Stomach smooth muscle (tissue), 2 donors: ENCODE measurements around the gene EIF4ENIF1.
A peak's percentile ranks its signal among the peaks of the same experiment; 100 is the strongest.
"Not testable (repeated sequence)": the region's sequence is repeated elsewhere in the genome, so short reads cannot be mapped to it uniquely, and the experiment has no call there.

Source experiments
- H3K27ac ChIP-seq: one replicate; pipeline ENCODE4 v1.7.0; 2013; ENCODE audit warnings: mild to moderate bottlenecking, low read length, inconsistent platforms
- H3K27me3 ChIP-seq, 2 donors: one replicate each; pipeline ENCODE4 v1.7.0; 2013; ENCODE audit warnings: low read length in 2 of 2; ENCODE audit not compliant: insufficient read depth in 2 of 2, control insufficient read depth in 1 of 2
- H3K36me3 ChIP-seq, 2 donors: one replicate each; pipeline ENCODE4 v1.7.0; 2013; ENCODE audit warnings: low read length in 2 of 2; ENCODE audit not compliant: control insufficient read depth in 2 of 2, insufficient read depth in 2 of 2
- H3K4me1 ChIP-seq: one replicate; pipeline ENCODE4 v1.7.0; 2013; ENCODE audit warnings: low read length; ENCODE audit not compliant: control insufficient read depth, insufficient read depth
- H3K4me3 ChIP-seq, 2 donors: one replicate each; pipeline ENCODE4 v1.7.0; 2013; ENCODE audit warnings: low read length in 2 of 2
- H3K9ac ChIP-seq, 2 donors: one replicate each; pipeline ENCODE4 v1.7.0; 2013; ENCODE audit warnings: low read length in 2 of 2, mild to moderate bottlenecking in 1 of 2
- H3K9me3 ChIP-seq, 2 donors: one replicate each; pipeline ENCODE4 v1.7.0; 2013; ENCODE audit warnings: low read length in 2 of 2; ENCODE audit not compliant: control insufficient read depth in 2 of 2
- donor health status: healthy.
- donor health status: Pancreatic carcinoma.

Gene EIF4ENIF1

DNA sequence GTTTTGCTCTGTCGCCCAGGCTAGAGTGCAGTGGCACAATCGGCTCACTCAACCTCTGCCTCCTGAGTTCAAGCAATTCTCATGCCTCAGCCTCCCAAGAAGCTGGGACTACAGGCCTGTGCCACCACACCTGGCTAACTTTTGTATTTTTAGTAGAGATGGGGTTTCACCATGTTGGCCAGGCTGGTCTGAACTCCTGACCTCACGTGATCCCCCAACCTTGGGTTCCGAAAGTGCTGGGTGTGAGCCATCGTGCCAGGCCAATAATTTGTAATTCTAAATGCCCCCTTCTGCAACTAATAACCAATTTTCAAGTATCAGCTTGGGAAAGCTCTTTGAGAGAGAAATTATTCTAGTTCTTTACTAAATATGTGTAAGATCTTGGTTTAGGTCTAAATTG lies 3.7 kb upstream of the EIF4ENIF1 start:
- H3K27me3 ChIP-seq, H3K9ac ChIP-seq, H3K36me3 ChIP-seq, H3K9me3 ChIP-seq, H3K4me3 ChIP-seq, H3K27ac ChIP-seq: not testable (repeated sequence)
- H3K4me1 ChIP-seq, result peaks cover 33% of the 10 kb centered on the region

DNA sequence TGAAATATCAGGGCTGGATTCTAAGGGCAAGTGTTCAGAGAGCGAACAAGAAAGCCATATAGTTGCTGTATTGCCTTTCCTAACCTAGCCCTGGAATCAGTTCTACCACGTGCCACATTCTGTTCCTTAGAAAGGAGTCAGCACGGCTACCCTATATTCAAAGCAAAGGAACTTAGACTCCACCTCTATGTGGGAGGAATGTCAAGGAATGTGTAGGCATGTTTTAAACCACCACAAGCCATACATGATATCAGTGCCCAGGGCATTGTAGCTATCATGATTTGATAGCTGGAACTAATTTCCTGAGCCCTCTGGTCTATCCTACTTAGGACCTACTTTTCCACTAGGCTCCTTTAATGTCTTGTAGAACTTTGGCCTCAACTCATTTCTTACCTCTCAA lies 2.5 kb upstream of the EIF4ENIF1 start:
- Histone ChIP-seq H3K4me1 (peaks cover 35% of the 10 kb centered on the region), H3K36me3 (peaks cover 1 to 2% of the 10 kb centered on the region in 2 donors), H3K9ac (no peak overlapping the region), H3K27ac (no peak overlapping the region), H3K4me3 (no peak overlapping the region), H3K27me3 (no peaks in the 10 kb centered on the region), H3K9me3 (no peaks in the 10 kb centered on the region)

DNA sequence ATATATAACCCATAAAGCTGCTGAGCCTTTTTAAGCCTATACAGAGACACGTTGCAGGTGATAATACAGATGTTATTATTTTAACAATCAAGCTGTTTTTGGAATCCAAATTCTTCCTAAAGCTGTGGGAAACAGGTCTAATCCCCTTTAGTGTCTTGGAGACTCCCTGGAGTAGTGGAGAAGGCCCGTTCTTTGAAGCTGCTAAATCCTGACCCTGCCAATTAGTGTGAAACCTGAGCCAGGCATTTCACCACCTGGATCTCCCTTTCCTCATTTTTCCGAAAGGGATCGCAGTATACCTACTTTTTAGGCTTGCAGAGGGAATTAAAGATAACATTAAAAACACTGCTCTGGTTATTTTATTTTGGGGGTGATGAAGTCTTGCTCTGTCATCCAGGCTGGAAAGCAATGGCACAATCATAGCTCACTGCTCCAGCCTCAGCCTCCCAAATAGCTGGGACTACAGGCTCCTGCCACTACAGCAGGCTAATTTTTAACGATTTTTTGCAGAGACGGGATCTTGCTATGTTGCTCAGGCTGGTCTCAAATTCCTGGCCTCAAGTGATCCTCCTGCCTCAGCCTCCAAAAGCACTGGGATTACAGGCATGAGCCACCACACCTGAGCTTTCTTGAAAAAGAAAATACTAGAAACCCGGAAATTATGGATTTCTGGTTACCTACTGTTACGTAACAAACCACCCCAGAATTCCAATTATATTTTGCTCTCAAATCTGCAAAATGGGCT lies 1.7 kb upstream of the EIF4ENIF1 start:
- H3K27me3 ChIP-seq, result no peaks in the 10 kb centered on the region
- H3K9ac ChIP-seq, result peak overlapping the region; percentile 77 to 88
- peaks cover 30% of the 10 kb centered on the region for H3K4me1 ChIP-seq
- peak overlapping the region; percentile 89 for H3K27ac ChIP-seq
- peak overlapping the region; percentile 81 to 94 for H3K4me3 ChIP-seq
- no peaks in the 10 kb centered on the region for H3K9me3 ChIP-seq
- H3K36me3 ChIP-seq, result peaks cover 2 to 3% of the 10 kb centered on the region in 2 donors

DNA sequence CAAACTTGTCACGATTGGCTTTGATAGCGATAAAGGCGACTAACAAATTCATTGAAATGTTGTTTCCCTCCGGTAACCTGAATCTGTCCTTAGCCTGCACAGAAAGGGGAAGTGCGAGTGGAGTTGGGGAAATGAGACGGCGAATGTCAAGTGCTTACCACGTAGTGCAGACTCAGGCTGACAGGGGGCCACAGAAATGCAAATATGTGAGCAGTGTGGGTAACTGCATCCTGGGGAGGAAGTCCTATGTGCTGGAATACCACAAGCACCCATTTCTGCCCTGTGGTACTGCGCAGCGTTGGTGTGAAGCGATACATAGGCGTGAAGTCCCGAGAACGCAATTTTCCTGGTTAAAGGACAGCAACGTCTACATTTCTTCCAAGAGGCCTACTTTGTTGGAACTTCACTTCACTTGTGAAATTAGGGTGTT lies 869 bp upstream of the EIF4ENIF1 start:
- no peaks in the 10 kb centered on the region for H3K27me3 ChIP-seq
- peak overlapping the region; percentile 77 to 88 for H3K9ac ChIP-seq

DNA sequence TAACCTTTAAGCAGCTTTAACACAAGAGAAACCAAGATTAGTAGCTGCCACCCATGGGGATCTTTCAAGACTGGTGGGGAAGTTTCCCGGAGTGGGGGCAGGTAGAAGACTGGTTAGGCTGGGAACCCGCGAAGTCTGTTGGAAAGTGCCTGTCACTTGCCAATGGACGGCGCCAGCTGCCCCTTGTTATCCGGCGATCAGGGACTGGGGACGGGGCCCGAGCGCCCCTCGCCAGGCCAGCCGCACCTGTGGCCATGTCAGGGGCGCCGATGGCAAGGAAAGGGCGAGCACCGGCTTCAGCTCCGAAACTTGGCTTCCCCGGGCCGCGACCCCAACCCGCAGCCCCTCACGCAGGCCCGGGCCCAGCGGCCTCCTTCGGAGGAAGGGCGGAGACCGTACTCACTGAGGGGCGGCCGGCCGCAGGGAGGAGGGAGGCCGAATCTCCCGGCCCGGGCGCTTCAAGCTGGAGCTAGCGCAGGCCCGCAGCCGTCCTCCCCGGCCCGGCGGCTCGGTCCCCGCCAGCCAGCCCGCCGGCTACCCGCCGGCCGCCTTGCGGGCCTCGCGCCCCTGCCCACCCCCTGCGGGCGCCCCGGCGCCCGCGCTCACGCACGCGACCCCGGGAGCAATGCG lies 539 bp downstream of the EIF4ENIF1 start:
- H3K9ac ChIP-seq, result peak overlapping the region; percentile 77 to 78

More for the DNA sequence above, 869 bp upstream of the EIF4ENIF1 start:
- H3K36me3 ChIP-seq, result peaks cover 2 to 3% of the 10 kb centered on the region in 2 donors
- peak overlapping the region; percentile 81 to 94 for H3K4me3 ChIP-seq
- H3K27ac ChIP-seq, result peak overlapping the region; percentile 89
- H3K9me3 ChIP-seq, result no peaks in the 10 kb centered on the region
- peaks cover 30% of the 10 kb centered on the region for H3K4me1 ChIP-seq

DNA sequence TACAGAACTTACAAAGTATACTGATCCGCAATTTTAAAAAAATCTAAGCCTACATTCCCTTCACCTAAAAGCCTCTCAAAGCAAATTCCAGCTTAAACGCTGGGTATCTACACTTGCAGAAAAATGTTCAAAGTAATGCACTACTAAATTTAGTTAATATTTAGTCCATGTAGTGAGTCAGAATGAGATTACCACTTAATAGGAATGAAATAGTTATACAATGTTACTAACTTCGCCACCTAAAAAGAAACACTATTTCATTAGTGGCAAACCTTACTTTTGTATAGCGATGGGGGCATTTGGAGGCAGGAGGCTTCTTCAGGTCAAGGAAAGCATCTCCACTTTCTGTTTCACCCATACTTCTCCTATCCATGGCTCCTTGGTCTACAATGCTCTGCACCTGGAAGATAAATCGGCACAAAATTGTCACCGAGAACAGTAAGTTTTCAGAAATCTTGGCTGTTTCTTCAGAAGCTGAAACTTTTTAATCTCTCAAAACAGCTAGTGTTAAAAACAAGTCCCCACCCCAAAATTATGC lies 1.2 kb downstream of the EIF4ENIF1 start:
- peak overlapping the region; percentile 75 to 94 for H3K4me3 ChIP-seq
- H3K36me3 ChIP-seq, result peaks cover 3 to 11% of the 10 kb centered on the region in 2 donors
- H3K27me3 ChIP-seq, result no peaks in the 10 kb centered on the region
- peak overlapping the region; percentile 77 to 78 for H3K9ac ChIP-seq
- H3K4me1 ChIP-seq, result peaks cover 26% of the 10 kb centered on the region
- no peaks in the 10 kb centered on the region for H3K9me3 ChIP-seq
- H3K27ac ChIP-seq, result no peak overlapping the region

More for the DNA sequence above, 539 bp downstream of the EIF4ENIF1 start:
- Histone ChIP-seq H3K4me1 (peaks cover 26% of the 10 kb centered on the region), H3K36me3 (peaks cover 3 to 11% of the 10 kb centered on the region in 2 donors), H3K4me3 (peak overlapping the region; percentile 75 to 94), H3K27ac (peak overlapping the region; percentile 58), H3K9me3 (no peaks in the 10 kb centered on the region), H3K27me3 (no peaks in the 10 kb centered on the region)

DNA sequence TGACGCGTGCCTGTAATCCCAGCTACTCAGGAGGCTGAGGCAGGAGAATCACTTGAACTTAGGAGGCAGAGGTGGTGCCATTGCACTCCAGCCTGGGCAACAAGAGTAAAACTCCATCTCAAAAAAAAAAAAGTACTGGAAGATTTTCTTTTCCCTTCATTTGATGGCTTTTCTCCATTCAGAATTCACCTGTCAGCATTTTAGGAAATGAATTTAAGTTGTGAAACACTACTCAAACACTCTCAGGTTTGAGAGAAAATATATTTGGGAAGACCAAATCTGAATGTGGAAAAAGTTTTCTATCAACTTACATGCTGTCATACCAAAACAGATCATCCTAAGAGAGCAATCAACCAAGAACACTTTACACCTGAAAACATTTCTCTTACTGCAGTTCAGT lies 2.7 kb downstream of the EIF4ENIF1 start:
- H3K4me3 ChIP-seq, result no peak overlapping the region
- no peak overlapping the region for H3K27ac ChIP-seq
- H3K27me3 ChIP-seq, result no peaks in the 10 kb centered on the region
- peaks cover 26% of the 10 kb centered on the region for H3K4me1 ChIP-seq
- H3K9ac ChIP-seq, result no peak overlapping the region
- peaks cover 2 to 11% of the 10 kb centered on the region in 2 donors for H3K36me3 ChIP-seq
- H3K9me3 ChIP-seq, result no peaks in the 10 kb centered on the region

DNA sequence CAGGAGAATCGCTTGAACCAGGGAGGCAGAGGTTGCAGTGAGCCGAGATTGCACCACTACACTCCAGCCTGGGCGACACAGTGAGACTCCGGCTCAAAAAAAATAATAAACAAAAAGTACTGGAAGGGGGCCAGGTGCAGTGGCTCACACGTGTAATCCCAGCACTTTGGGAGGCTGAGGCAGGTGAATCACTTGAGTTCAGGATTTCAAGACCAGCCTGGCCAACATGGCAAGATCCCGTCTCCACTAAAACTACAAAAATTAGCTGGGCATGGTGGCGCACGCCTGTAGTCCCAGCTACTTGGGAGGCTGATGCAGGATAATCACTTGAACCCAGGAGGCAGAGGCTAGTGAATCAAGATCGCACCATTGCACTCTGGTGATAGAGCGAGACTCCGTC lies 3.3 kb downstream of the EIF4ENIF1 start:
- Histone ChIP-seq H3K36me3 (peaks cover 6 to 15% of the 10 kb centered on the region in 2 donors), H3K4me1 (peaks cover 26% of the 10 kb centered on the region)
- H3K4me3 ChIP-seq, H3K27ac ChIP-seq, H3K9ac ChIP-seq, H3K27me3 ChIP-seq, H3K9me3 ChIP-seq: not testable (repeated sequence)

DNA sequence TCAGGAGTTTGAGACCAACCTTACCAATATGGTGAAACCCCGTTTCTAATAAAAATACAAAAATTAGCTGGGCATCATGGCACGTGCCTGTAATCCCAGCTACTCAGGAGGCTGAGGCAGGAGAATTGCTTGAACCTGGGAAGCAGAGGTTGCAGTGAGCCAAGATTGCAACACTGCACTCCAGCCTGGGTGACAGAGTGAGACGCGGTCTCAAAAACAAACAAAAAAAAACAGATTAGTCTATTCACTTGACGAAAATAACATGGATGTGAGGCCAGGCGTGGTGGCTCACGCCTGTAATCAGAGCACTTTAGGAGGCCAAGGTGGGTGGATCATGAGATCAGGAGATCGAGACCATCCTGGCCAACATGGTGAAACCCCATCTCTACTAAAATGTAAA lies 7.2 kb downstream of the EIF4ENIF1 start:
- H3K9ac ChIP-seq, H3K27me3 ChIP-seq, H3K4me3 ChIP-seq, H3K9me3 ChIP-seq, H3K4me1 ChIP-seq, H3K27ac ChIP-seq: not testable (repeated sequence)
- H3K36me3 ChIP-seq, result peaks cover 19 to 28% of the 10 kb centered on the region in 2 donors

DNA sequence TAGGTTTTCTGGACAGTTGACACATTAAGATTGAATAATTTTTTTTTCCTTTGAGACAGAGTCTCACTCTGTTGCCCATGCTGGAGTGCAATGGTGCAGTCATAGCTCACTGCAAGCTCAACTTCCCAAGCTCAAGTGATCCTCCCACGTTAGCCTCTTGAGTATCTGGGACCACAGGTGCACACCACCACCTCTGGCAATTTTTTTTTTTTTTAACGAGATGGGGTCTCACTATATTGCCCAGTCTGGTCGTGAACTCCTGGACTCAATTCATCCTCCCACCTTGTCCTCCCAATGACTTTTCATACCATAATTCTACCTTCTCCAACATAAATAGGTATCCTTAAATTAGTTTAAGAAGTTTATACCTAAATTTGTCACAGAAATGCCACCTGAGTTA lies 8.5 kb downstream of the EIF4ENIF1 start:
- Histone ChIP-seq H3K4me1 (no peaks in the 10 kb centered on the region), H3K27ac (no peak overlapping the region), H3K36me3 (peaks cover 20 to 27% of the 10 kb centered on the region in 2 donors), H3K27me3 (no peaks in the 10 kb centered on the region), H3K9ac (no peak overlapping the region), H3K9me3 (no peaks in the 10 kb centered on the region), H3K4me3 (no peak overlapping the region)

DNA sequence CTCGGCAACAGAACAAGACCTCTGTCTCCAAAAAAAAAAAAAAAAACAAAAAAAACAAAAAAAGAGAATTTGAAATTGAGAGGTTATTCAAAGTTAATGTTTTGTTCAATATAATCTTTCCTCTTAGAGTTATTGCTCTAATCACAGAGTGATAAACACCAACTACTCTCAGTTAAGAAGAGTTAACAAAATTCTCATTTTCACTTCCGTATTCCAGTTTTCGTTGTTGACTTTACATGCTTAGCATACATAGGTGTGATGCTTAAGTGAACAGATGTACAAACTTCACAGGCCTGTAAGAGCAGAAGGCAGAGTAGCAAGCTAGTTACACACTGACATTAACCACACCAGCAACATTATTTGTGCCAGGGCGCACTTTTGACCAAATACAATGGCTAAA lies 12.3 kb downstream of the EIF4ENIF1 start:
- Histone ChIP-seq H3K4me1 (no peaks in the 10 kb centered on the region), H3K4me3 (no peak overlapping the region), H3K27me3 (no peaks in the 10 kb centered on the region), H3K36me3 (peaks cover 19 to 20% of the 10 kb centered on the region in 2 donors), H3K9ac (no peak overlapping the region), H3K9me3 (no peaks in the 10 kb centered on the region), H3K27ac (no peak overlapping the region)
